ENCODE results near the gene ZFAND3.

The ZFAND3 gene

GRCh38 chr6:38054527-38055202 lies 235.1 kb downstream of the ZFAND3 start:
- DNase-seq (ENCODE audit: low read depth): no peak
- H3K4me3 ChIP-seq (ENCODE audit: low read length): no peak overlapping the region
- TF ChIP-seq CTCF (IDR thresholded peaks at IDR 0.05; ENCODE audit: insufficient read depth, low read depth, low read length, missing control alignments): no peak

- no peak for DNase-seq (ENCODE audit: low read depth)
Measured at GRCh38 chr6:38055203-38055589, 235.7 kb downstream of the ZFAND3 start.

GRCh38 chr6:38056361-38056760 lies 236.8 kb downstream of the ZFAND3 start:
- no peak overlapping the region for H3K4me3 ChIP-seq (ENCODE audit: low read length)
- no peak for DNase-seq (ENCODE audit: low read depth)
- no peak for TF ChIP-seq CTCF (IDR thresholded peaks at IDR 0.05; ENCODE audit: insufficient read depth, low read depth, low read length, missing control alignments)

More at GRCh38 chr6:38055203-38055589, 235.7 kb downstream of the ZFAND3 start:
- TF ChIP-seq CTCF (IDR thresholded peaks at IDR 0.05; ENCODE audit: insufficient read depth, low read depth, low read length, missing control alignments): no peak
- H3K4me3 ChIP-seq (ENCODE audit: low read length): no peak overlapping the region

- DNase-seq (ENCODE audit: low read depth): peak; percentile 93
- no peak overlapping the region for H3K4me3 ChIP-seq (ENCODE audit: low read length)
- no peak for TF ChIP-seq CTCF (IDR thresholded peaks at IDR 0.05; ENCODE audit: insufficient read depth, low read depth, low read length, missing control alignments)
Measured at GRCh38 chr6:38057994-38058393, 238.5 kb downstream of the ZFAND3 start.

GRCh38 chr6:38062066-38062465 lies 242.5 kb downstream of the ZFAND3 start:
- TF ChIP-seq CTCF (IDR thresholded peaks at IDR 0.05; ENCODE audit: insufficient read depth, low read depth, low read length, missing control alignments): no peak
- no peak overlapping the region for H3K4me3 ChIP-seq (ENCODE audit: low read length)
- no peak for DNase-seq (ENCODE audit: low read depth)

GRCh38 chr6:38063973-38064372 lies 244.4 kb downstream of the ZFAND3 start:
- TF ChIP-seq CTCF (IDR thresholded peaks at IDR 0.05; ENCODE audit: insufficient read depth, low read depth, low read length, missing control alignments): no peak
- DNase-seq (ENCODE audit: low read depth): no peak
- H3K4me3 ChIP-seq (ENCODE audit: low read length): no peak overlapping the region

GRCh38 chr6:38064431-38064830 lies 244.9 kb downstream of the ZFAND3 start:
- DNase-seq (ENCODE audit: low read depth): no peak
- H3K4me3 ChIP-seq (ENCODE audit: low read length): no peak overlapping the region
- no peak for TF ChIP-seq CTCF (IDR thresholded peaks at IDR 0.05; ENCODE audit: insufficient read depth, low read depth, low read length, missing control alignments)

Measured in epithelial cell of esophagus (primary cell).